HepG2 (cell line): ENCODE results near the gene POLR3H. TPM values are rescaled to one million over a fixed set of nuclear protein-coding genes. Genes with fewer than 3 reads are reported as not detected.

Source experiments
- ATAC-seq: fragments of 200-7000 bp; cut with Tn5 transposase; 3 replicates; pipeline ENCODE4 v1.9.1; 2020; ENCODE audit warnings: mild to moderate bottlenecking, moderate library complexity
- BruUV-seq: library from RNA; stranded (reverse); fragments of 400-500 nt; replicated peaks from 2 replicates; lab custom pipeline; 2021; lab: Mats Ljungman, UMichigan
- CTCF ChIA-PET: fragments of 300-600 bp; formaldehyde crosslinking; extraction: SDS; loops from one replicate; lab custom pipeline; 2021; ENCODE audit warnings: low total read pairs, inconsistent platforms, low intra/inter-chr PET ratio; lab: Yijun Ruan, JAX
- POLR2A ChIA-PET: fragments of 350-600 bp; sonication (Branson Sonifier 250); formaldehyde crosslinking; loops from one replicate; lab custom pipeline; 2020; ENCODE audit warnings: antibody characterized with exemption, inconsistent platforms; lab: Yijun Ruan, JAX
- DNase-seq: peaks from one replicate; pipeline ENCODE4 v3.0.0-alpha.2; 2015; ENCODE audit warnings: low spot score
- FAIRE-seq: peaks from 3 replicates; lab custom pipeline; 2011; peaks lifted over from hg19 to GRCh38; lab: Jason Lieb, UNC
- H2AFZ ChIP-seq: one replicate; pipeline ENCODE4 v1.6.1; 2011; ENCODE audit warnings: low read length, inconsistent platforms
- H3K27ac ChIP-seq: fragments of 300-600 bp; 3 replicates; pipeline ENCODE4 v1.8.0; 2011; ENCODE audit warnings: mixed run types, mild to moderate bottlenecking, mixed read lengths, low read length, inconsistent platforms; ENCODE audit not compliant: insufficient read depth; ENCODE audit errors: extremely low read length
- H3K27me3 ChIP-seq, 2 experiments: fragments of 200-600 bp in 1 of 2; 2 replicates in 1 of 2; 3 replicates in 1 of 2; pipeline versions ENCODE4 v1.6.0 to v1.8.0; 2011; ENCODE audit warnings: low read length in 2 of 2, mild to moderate bottlenecking in 2 of 2, moderate library complexity in 2 of 2, inconsistent platforms in 1 of 2; ENCODE audit not compliant: insufficient read depth in 2 of 2, control insufficient read depth in 1 of 2
- H3K36me3 ChIP-seq, 2 experiments: fragments of 200-600 bp in 1 of 2; replicated peaks in 1 of 2; 2 replicates in 1 of 2; 3 replicates in 1 of 2; pipeline versions ENCODE4 v1.5.1 to v1.8.0; 2011; ENCODE audit warnings: low read length in 2 of 2, inconsistent platforms in 1 of 2; ENCODE audit not compliant: insufficient read depth in 2 of 2, control insufficient read depth in 1 of 2
- H3K4me1 ChIP-seq: 2 replicates; pipeline ENCODE4 v1.5.1; 2012; ENCODE audit warnings: low read length, inconsistent platforms; ENCODE audit not compliant: insufficient read depth
- H3K4me2 ChIP-seq: 2 replicates; pipeline ENCODE4 v1.6.0; 2011; ENCODE audit warnings: low read depth, low read length, inconsistent platforms
- H3K4me3 ChIP-seq, 3 experiments: fragments of 200-600 bp in 1 of 3; sonication (generic), shearing (Covaris generic) in 1 of 3; replicated peaks in 1 of 3; 2 replicates each; pipeline ENCODE4 v1.5.1; 2011 to 2016; ENCODE audit warnings: low read length in 3 of 3, inconsistent platforms in 2 of 3, low read depth in 2 of 3, mild to moderate bottlenecking in 2 of 3, control low read depth in 1 of 3, mixed read lengths in 1 of 3; ENCODE audit not compliant: insufficient read depth in 1 of 3
- H3K79me2 ChIP-seq: one replicate; pipeline ENCODE4 v1.6.1; 2011; ENCODE audit warnings: low read length, inconsistent platforms; ENCODE audit not compliant: insufficient read depth
- H3K9ac ChIP-seq: 2 replicates; pipeline ENCODE4 v1.6.0; 2011; ENCODE audit warnings: mild to moderate bottlenecking, low read depth, low read length, inconsistent platforms; ENCODE audit not compliant: insufficient read depth
- H3K9me3 ChIP-seq: 2 replicates; pipeline ENCODE4 v1.5.1; 2012; ENCODE audit warnings: mild to moderate bottlenecking, low read length
- H4K20me1 ChIP-seq: 2 replicates; pipeline ENCODE4 v1.6.0; 2011; ENCODE audit warnings: inconsistent platforms, mild to moderate bottlenecking, low read length, moderate library complexity; ENCODE audit not compliant: insufficient read depth
- AHR ChIP-seq: IDR thresholded peaks from 2 replicates; pipeline ENCODE4 v1.6.1; 2018; ENCODE audit warnings: missing genetic modification reagents, missing compliant biosample characterization
- BRCA1 ChIP-seq: sonication (generic); formaldehyde crosslinking; IDR thresholded peaks from 2 replicates; pipeline ENCODE4 v1.4.0; 2020; ENCODE audit warnings: missing genetic modification reagents
- CBX2 ChIP-seq, 2 experiments: fragments of 200-600 bp in 1 of 2; sonication (generic); formaldehyde crosslinking in 1 of 2; IDR thresholded peaks; 2 replicates each; pipeline versions ENCODE4 v1.7.0 to v1.8.1; 2018 to 2022; ENCODE audit warnings: low read depth in 2 of 2, low read length in 1 of 2, mild to moderate bottlenecking in 1 of 2, missing genetic modification reagents in 1 of 2
- NFYB ChIP-seq: sonication (generic); formaldehyde crosslinking; IDR thresholded peaks from 2 replicates; pipeline ENCODE4 v1.4.0; 2020; ENCODE audit warnings: missing genetic modification reagents
- PATZ1 ChIP-seq: sonication (generic); formaldehyde crosslinking; IDR thresholded peaks from 2 replicates; pipeline ENCODE4 v1.4.0; 2020; ENCODE audit warnings: missing genetic modification reagents
- RBAK ChIP-seq: sonication (generic); formaldehyde crosslinking; IDR thresholded peaks from 2 replicates; pipeline ENCODE4 v1.5.1; 2020; ENCODE audit warnings: mild to moderate bottlenecking, missing genetic modification reagents
- RXRA ChIP-seq: sonication (generic); formaldehyde crosslinking; IDR thresholded peaks from 2 replicates; pipeline ENCODE4 v1.5.1; 2020; ENCODE audit warnings: missing genetic modification reagents
- SOX6 ChIP-seq, 2 experiments: fragments of 450-650 bp in 1 of 2; sonication (generic) in 1 of 2; formaldehyde crosslinking in 1 of 2; IDR thresholded peaks; 2 replicates each; pipeline versions ENCODE4 v1.4.0 to v1.6.1; 2017 to 2020; ENCODE audit warnings: antibody characterized with exemption in 1 of 2, mild to moderate bottlenecking in 1 of 2, missing genetic modification reagents in 1 of 2
- YY1 ChIP-seq: IDR thresholded peaks from 2 replicates; pipeline ENCODE4 v1.6.1; 2011; ENCODE audit warnings: low read length, low read depth, moderate library complexity, mild to moderate bottlenecking; ENCODE audit not compliant: insufficient read depth, insufficient replicate concordance
- ZNF225 ChIP-seq: sonication (generic); formaldehyde crosslinking; IDR thresholded peaks from 2 replicates; pipeline ENCODE4 v1.4.0; 2020; ENCODE audit warnings: mild to moderate bottlenecking, missing genetic modification reagents
- ZNF280B ChIP-seq: sonication (generic); formaldehyde crosslinking; IDR thresholded peaks from 2 replicates; pipeline ENCODE4 v1.5.0; 2020; ENCODE audit warnings: missing genetic modification reagents, mild to moderate bottlenecking, borderline replicate concordance
- ZNF33B ChIP-seq: sonication (generic); formaldehyde crosslinking; IDR thresholded peaks from 2 replicates; pipeline ENCODE4 v1.5.1; 2020; ENCODE audit warnings: mild to moderate bottlenecking, missing genetic modification reagents
- ZNF687 ChIP-seq: sonication (generic); formaldehyde crosslinking; IDR thresholded peaks from 2 replicates; pipeline ENCODE4 v1.5.1; 2020; ENCODE audit warnings: mild to moderate bottlenecking, missing genetic modification reagents, moderate library complexity
- ZNF773 ChIP-seq: sonication (generic); formaldehyde crosslinking; IDR thresholded peaks from 2 replicates; pipeline ENCODE4 v1.4.0; 2020; ENCODE audit warnings: missing genetic modification reagents, borderline replicate concordance
- WGBS: methylation state at CpG from one replicate; pipeline ENCODE4 v1.1.6; 2017; ENCODE audit warnings: low lambda C conversion rate; 5-methylcytosine and 5-hydroxymethylcytosine counted together
- in situ Hi-C: cut with HindIII; loops from 2 replicates; pipeline ENCODE4 v1.10.0; 2017; ENCODE audit warnings: low pct_unique_long_range_greater_than_20kb; ENCODE audit not compliant: extremely low pct_ligation_motif_present
- intact Hi-C: fragments of 100-400 bp; cut with micrococcal nuclease; formaldehyde crosslinking; loops from one replicate; pipeline ENCODE4 v1.10.0; 2022; ENCODE audit not compliant: unreplicated experiment
- polyA plus RNA-seq, 8 experiments: library from polyadenylated mRNA; depleted of rRNA in 3 of 8; stranded (reverse) in 7 of 8; unstranded in 1 of 8; fragments of >200 nt; fragmentation: Illumina TruSeq in 4 of 8; extraction: Trizol in 4 of 8; gene quantifications; 2 replicates each; pipeline versions ENCODE4 v1.2.1 to v1.2.3, GENCODE V29; 2011 to 2016; ENCODE audit warnings: low read depth in 4 of 8, missing spikeins in 1 of 8, mixed read lengths in 1 of 8; ENCODE audit not compliant: insufficient read depth in 1 of 8
- total RNA-seq, 5 experiments: library from RNA; depleted of rRNA; stranded (reverse); fragments of >200 nt; fragmentation: Illumina TruSeq; extraction: Trizol; gene quantifications; 2 replicates each; pipeline ENCODE4 v1.2.3, GENCODE V29; 2016; ENCODE audit warnings: low read depth in 1 of 5

Gene POLR3H
- total and polyA plus RNA-seq, 2 of the 13 experiments (the other 11 are each of a cell fraction or from before 2014, with no cell fraction given) = 10.3 to 28.6 TPM

DNA sequence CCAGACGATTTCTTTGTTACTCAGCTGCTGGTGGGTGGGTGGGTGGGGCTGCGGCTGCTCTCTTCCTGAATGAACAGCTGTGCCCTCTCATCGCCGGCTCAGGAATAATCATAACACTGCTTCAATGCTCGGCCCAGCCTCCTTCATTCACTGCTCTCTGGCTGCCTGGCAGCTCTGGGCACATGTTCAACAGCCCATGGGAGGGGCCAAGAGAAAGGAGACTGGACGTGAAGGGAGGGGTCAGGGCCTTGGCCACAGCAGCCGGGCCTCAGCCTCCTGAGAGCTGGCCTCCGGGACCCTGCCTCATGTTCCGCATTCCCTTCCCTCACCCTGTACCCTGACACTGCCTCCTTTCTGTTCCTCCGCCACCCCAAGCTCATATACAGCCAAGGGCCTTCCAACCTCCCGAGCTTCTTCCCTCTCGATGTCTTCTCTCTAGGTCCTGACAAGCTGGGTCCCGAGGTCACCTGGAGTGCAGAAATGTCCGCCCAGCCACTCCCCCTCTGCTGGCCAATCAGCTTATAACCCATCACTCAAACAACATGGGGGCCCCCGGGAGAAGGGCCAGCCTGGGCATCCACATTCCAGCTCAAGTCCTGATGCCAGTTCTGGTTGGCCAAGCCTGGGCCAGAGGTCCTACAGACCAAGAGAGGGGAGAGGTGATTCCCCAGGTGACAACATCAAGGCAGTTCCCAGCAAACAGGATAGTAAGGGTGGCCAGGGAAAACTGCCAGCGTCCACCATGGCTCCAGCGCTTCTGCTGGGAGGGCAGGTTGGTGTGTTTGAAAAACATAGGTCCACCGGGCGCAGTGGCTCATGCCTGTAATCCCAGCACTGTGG is 13.4 kb upstream of the POLR3H start:
- peak overlapping the region; percentile 27 to 72 (median 56); a peak in 5 of 6 replicates for H3K4me3 ChIP-seq
- peaks cover 0 to 25% of the 10 kb centered on the region in 2 experiments; a peak in 4 of 5 replicates for H3K27me3 ChIP-seq
- H3K36me3 ChIP-seq = no peaks in the 10 kb centered on the region
- no TSS peak for BruUV-seq
- in situ Hi-C loops = no loop called here
- peak overlapping the region; percentile 54 for H3K9ac ChIP-seq
- DNase-seq (peak; percentile 70), ATAC-seq (peak; percentile 46), FAIRE-seq (no peak)
- H3K79me2 ChIP-seq = no peaks in the 10 kb centered on the region
- ChIA-PET CTCF (interaction anchor here (1.4 to 2.3 kb wide), 2 partner anchors 19 to 25 kb away, joined by 3 to 5 read pairs; no protein-coding TSS in a partner anchor), POLR2A (interaction anchor here (0.6 to 2.5 kb wide), 12 partner anchors 8 to 111 kb away, joined by 3 to 24 read pairs (median 4); partner anchors contain the start of genes DESI1, PMM1, POLR3H and TOB2)
- H3K4me1 ChIP-seq = peaks cover 89% of the 10 kb centered on the region
- peak overlapping the region; percentile 70 for H2AFZ ChIP-seq
- H4K20me1 ChIP-seq = no peaks in the 10 kb centered on the region
- intact Hi-C loops = no loop called here
- peak overlapping the region; percentile 93 for H3K4me2 ChIP-seq
- peak overlapping the region; percentile 8 for H3K27ac ChIP-seq
- H3K9me3 ChIP-seq = no peaks in the 10 kb centered on the region
- 8% methylated on average over 16 of the region's 19 CpGs for WGBS
- TF ChIP-seq ZNF687 (CRISPR knock-in tag) (peak; percentile 73), SOX6 (IDR thresholded peaks at IDR 0.05) (no peak), SOX6 (CRISPR knock-in tag; IDR thresholded peaks at IDR 0.05) (peak; percentile 32; the same call in 1 of the 2 replicates), ZNF280B (CRISPR knock-in tag) (no peak), ZNF33B (CRISPR knock-in tag) (peak; percentile 85; the same call in 1 of the 2 replicates), PATZ1 (CRISPR knock-in tag) (peak; percentile 9; the same call in 1 of the 2 replicates), AHR (CRISPR knock-in tag) (no peak), RBAK (no peak), ZNF773 (no peak), BRCA1 (CRISPR knock-in tag) (no peak), CBX2 (IDR thresholded peaks at IDR 0.05; ENCODE audit: low read depth, low read length) (no peak), CBX2 (CRISPR knock-in tag; IDR thresholded peaks at IDR 0.05; ENCODE audit: low read depth) (no peak), NFYB (CRISPR knock-in tag) (peak; percentile 69), ZNF225 (CRISPR knock-in tag) (0 out of 2 replicates have a peak, but pooled peaks have one; percentile 35), RXRA (CRISPR knock-in tag) (peak; percentile 49; the same call in 1 of the 2 replicates), YY1 (peak; percentile 47)
